ENCODE data around the gene PKNOX1.

DNA sequence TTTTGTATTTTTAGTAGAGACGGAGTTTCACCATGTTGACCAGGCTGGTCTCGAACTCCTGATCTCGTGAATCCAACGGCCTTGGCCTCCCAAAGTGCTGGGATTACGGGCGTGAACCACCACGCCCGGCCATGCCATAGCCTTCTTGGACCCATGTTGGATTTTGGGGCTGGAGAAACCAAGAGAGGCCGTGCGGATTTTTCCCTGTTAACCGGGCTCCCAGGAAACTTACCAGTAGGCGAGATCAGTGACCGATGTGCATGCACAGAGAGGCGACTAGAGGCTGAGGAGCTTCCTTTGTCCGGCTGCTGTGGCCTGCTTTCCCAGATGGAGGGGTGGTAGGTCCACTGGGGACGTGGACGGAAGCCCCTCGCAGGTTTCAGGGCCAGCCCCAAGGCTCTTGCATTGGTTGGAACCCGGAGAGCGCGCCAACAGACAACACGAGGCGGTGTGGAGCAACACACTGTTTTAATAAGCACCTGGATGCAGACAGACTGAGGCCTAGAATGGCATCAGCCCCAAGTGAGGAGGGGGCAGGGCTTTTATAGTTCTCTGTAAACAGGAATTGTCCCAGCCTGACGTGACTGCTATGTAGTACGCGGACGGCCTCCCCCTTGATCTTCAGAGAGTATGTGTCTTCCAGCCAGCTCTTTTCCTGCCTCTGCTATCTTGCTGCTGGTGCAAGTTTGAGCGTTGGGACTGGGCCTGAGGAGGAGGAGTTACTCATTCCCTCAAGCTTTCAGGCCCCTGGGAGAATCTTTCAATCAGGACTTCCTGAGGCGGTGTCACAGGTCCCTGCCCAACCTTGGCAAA is 49.0 kb upstream of the PKNOX1 start, which contains the start of gene ERVH48-1:
- TF ChIP-seq POLR2AphosphoS5 (IDR thresholded peaks at IDR 0.05; ENCODE audit: borderline replicate concordance, low read depth, low read length) = no peak
- TF ChIP-seq EZH2 (IDR thresholded peaks at IDR 0.05) = no peak
- TF ChIP-seq FOXP2 (optimal IDR thresholded peaks at IDR 0.05; ENCODE audit: control extremely low read depth, extremely low read length, insufficient read depth) = no peak
